Sigmoid colon (tissue), 3 donors: Measurements from ENCODE around the gene CSF1R.

ENCODE experiments used
- CTCF ChIP-seq, 4 experiments: fragments of 450-650 bp in 3 of 4; fragments of 200-600 bp in 1 of 4; IDR thresholded peaks; one replicate each; pipeline ENCODE4 v1.5.1; 2016 to 2019; ENCODE audit warnings: antibody characterized with exemption in 4 of 4, mild to moderate bottlenecking in 3 of 4, moderate library complexity in 2 of 4
- POLR2A ChIP-seq, 2 donors: fragments of 450-650 bp; IDR thresholded peaks; one replicate each; pipeline ENCODE4 v1.6.1; 2016; ENCODE audit warnings: antibody characterized with exemption in 2 of 2, mild to moderate bottlenecking in 2 of 2, moderate library complexity in 2 of 2

- no peak for TF ChIP-seq CTCF (IDR thresholded peaks at IDR 0.05)
- no peak for TF ChIP-seq POLR2A (IDR thresholded peaks at IDR 0.05)
These were observed 17.9 kb downstream of the CSF1R start for GRCh38 chr5:150068472-150068871.
